ENCODE measurements around the gene ABCC6. TPM values are rescaled to one million over a fixed set of nuclear protein-coding genes. Genes with fewer than 3 reads are reported as not detected.
"Not testable (repeated sequence)": the region's sequence is repeated elsewhere in the genome, so short reads cannot be mapped to it uniquely, and the experiment has no call there.

Gene ABCC6
- total and polyA plus RNA-seq, 3 donors from 2014 or later = 0.87 to 1.5 (median 1.0) TPM

DNA sequence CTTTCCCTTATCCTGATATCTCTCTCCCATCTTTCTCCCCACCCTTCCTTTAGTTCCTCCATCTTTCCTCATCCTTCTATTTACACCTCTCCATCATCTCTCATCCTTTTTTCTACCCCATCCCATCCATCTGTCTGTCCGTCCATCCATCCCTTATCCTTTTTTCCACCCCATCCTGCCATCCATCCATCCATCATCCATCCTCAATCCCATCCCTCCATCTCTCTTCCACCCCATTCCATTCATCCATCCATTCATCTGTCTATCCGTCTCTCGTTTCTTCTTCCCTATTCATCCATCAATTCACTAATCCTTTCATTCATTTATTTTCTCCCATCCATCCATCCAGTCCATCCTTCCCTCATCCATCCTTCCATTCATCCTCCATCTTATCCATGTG, 68.1 kb downstream of the ABCC6 start:
- no peak for TF ChIP-seq POLR2A (IDR thresholded peaks at IDR 0.05)
- TF ChIP-seq, protein P1, sequence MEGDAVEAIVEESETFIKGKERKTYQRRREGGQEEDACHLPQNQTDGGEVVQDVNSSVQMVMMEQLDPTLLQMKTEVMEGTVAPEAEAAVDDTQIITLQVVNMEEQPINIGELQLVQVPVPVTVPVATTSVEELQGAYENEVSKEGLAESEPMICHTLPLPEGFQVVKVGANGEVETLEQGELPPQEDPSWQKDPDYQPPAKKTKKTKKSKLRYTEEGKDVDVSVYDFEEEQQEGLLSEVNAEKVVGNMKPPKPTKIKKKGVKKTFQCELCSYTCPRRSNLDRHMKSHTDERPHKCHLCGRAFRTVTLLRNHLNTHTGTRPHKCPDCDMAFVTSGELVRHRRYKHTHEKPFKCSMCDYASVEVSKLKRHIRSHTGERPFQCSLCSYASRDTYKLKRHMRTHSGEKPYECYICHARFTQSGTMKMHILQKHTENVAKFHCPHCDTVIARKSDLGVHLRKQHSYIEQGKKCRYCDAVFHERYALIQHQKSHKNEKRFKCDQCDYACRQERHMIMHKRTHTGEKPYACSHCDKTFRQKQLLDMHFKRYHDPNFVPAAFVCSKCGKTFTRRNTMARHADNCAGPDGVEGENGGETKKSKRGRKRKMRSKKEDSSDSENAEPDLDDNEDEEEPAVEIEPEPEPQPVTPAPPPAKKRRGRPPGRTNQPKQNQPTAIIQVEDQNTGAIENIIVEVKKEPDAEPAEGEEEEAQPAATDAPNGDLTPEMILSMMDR (IDR thresholded peaks at IDR 0.05) = no peak
- Histone ChIP-seq H3K27me3 (no peaks in the 10 kb centered on the region), H3K4me1 (peaks cover 5% of the 10 kb centered on the region), H3K27ac (no peak overlapping the region), H3K9me3 (no peaks in the 10 kb centered on the region), H3K4me3 (no peak overlapping the region), H3K36me3 (ENCODE audit: low read depth, missing control alignments) (no peaks in the 10 kb centered on the region)
- WGBS, 2 donors = 93 to 98% methylated on average over 3 of the region's 3 CpGs
- intact Hi-C loops (cut with DNase I; ENCODE audit: low total_unique reads) = no loop called here
- DNase-seq = no peak

GRCh38 chr16:16154281-16154951, 68.9 kb downstream of the ABCC6 start:
- TF ChIP-seq, protein P1 (IDR thresholded peaks at IDR 0.05) = no peak
- no peak for TF ChIP-seq POLR2A (IDR thresholded peaks at IDR 0.05)
- Histone ChIP-seq H3K27me3 (no peaks in the 10 kb centered on the region), H3K4me3 (no peak overlapping the region), H3K9me3 (no peaks in the 10 kb centered on the region), H3K27ac (no peak overlapping the region), H3K4me1 (peaks cover 14% of the 10 kb centered on the region), H3K36me3 (ENCODE audit: low read depth, missing control alignments) (no peaks in the 10 kb centered on the region)
- 66 to 80% methylated on average over 7 to 18 of the region's 18 CpGs for WGBS, 2 donors
- DNase-seq = no peak
- intact Hi-C loops (cut with DNase I; ENCODE audit: low total_unique reads) = no loop called here

DNA sequence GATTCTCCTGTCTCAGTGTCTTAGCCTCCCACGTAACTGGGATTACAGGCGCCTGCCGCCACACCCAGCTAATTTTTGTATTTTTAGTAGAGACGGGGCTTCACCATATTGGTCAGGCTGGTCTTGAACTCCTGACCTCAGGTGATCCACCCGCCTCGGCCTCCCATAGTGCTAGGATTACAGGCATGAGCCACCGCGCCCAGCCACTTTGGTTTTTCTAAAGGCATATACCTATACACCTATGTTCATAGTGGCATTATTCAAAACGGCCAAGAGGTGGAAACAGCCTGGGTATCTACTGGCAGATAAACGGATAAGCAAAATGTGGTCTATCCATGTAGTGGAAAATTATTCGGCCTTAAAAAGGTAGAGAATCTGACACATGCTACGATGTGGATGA, 70.3 kb downstream of the ABCC6 start:
- intact Hi-C loops (cut with DNase I; ENCODE audit: low total_unique reads); H3K9me3 ChIP-seq; H3K36me3 ChIP-seq (ENCODE audit: low read depth, missing control alignments); H3K4me3 ChIP-seq; H3K27ac ChIP-seq; H3K27me3 ChIP-seq; DNase-seq: not testable (repeated sequence)
- H3K4me1 ChIP-seq = peaks cover 22% of the 10 kb centered on the region
- 92 to 96% methylated on average over 12 of the region's 12 CpGs for WGBS, 2 donors

DNA sequence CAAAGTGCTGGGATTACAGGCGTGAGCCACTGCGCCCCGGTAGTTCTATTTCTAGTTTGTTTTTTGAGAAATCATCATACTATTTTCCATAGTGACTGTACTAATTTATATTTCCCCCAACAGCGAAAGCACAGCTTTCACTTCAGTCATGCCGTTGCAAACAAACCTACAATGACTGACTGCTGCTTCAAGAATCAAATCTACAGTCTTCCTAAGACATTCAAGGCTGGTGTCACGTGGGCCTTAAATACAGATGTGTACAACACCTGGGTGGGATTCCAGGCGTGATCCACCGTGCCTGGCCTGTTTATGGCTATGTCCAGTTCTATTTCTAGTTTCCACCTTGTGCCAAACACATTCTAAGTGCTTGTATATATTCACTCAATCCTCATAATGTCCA, 72.0 kb downstream of the ABCC6 start:
- Histone ChIP-seq H3K27me3 (no peaks in the 10 kb centered on the region), H3K9me3 (no peaks in the 10 kb centered on the region), H3K4me3 (no peak overlapping the region), H3K36me3 (ENCODE audit: low read depth, missing control alignments) (no peaks in the 10 kb centered on the region), H3K4me1 (peaks cover 22% of the 10 kb centered on the region), H3K27ac (no peak overlapping the region)
- TF ChIP-seq, protein P1 (IDR thresholded peaks at IDR 0.05) = no peak
- no peak for TF ChIP-seq POLR2A (IDR thresholded peaks at IDR 0.05)
- intact Hi-C loops (cut with DNase I; ENCODE audit: low total_unique reads) = no loop called here
- 86 to 90% methylated on average over 8 of the region's 8 CpGs for WGBS, 2 donors
- DNase-seq = no peak

- H3K27me3 ChIP-seq = no peaks in the 10 kb centered on the region
- H3K4me3 ChIP-seq = no peak overlapping the region
- intact Hi-C loops (cut with DNase I; ENCODE audit: low total_unique reads) = no loop called here
- no peak for TF ChIP-seq POLR2A (IDR thresholded peaks at IDR 0.05)
- TF ChIP-seq, protein P1 (IDR thresholded peaks at IDR 0.05) = no peak
- peaks cover 22% of the 10 kb centered on the region for H3K4me1 ChIP-seq
- H3K36me3 ChIP-seq (ENCODE audit: low read depth, missing control alignments) = no peaks in the 10 kb centered on the region
- no peak overlapping the region for H3K27ac ChIP-seq
- WGBS, 2 donors = 86 to 92% methylated on average over 4 of the region's 4 CpGs
- H3K9me3 ChIP-seq = no peaks in the 10 kb centered on the region
- DNase-seq = no peak
Measured at GRCh38 chr16:16150878-16151152, 72.5 kb downstream of the ABCC6 start.

Data from testis (tissue), 3 donors.